Measurements from ENCODE around the gene SMG6.
A peak's percentile ranks its signal among the peaks of the same experiment; 100 is the strongest.

SMG6 gene

GRCh38 chr17:2063261-2064146, 240.1 kb downstream of the SMG6 start:
- FAIRE-seq (no peak), DNase-seq (ENCODE audit: low spot score) (no peak)

GRCh38 chr17:2062571-2063183, 240.9 kb downstream of the SMG6 start:
- peak; percentile 16 for FAIRE-seq
- DNase-seq (ENCODE audit: low spot score): peak; percentile 37

GRCh38 chr17:2061441-2061958, 242.1 kb downstream of the SMG6 start:
- FAIRE-seq (no peak), DNase-seq (ENCODE audit: low spot score) (no peak)

GRCh38 chr17:2060681-2061440, 242.7 kb downstream of the SMG6 start:
- FAIRE-seq (no peak), DNase-seq (ENCODE audit: low spot score) (no peak)

- FAIRE-seq (no peak), DNase-seq (ENCODE audit: low spot score) (no peak)
Measured at GRCh38 chr17:2060385-2060658, 243.3 kb downstream of the SMG6 start.

- no peak for FAIRE-seq
Measured at GRCh38 chr17:2059547-2060384, 243.8 kb downstream of the SMG6 start.

GRCh38 chr17:2058586-2059546, 244.7 kb downstream of the SMG6 start:
- FAIRE-seq (no peak), DNase-seq (ENCODE audit: low spot score) (no peak)

More at GRCh38 chr17:2059547-2060384, 243.8 kb downstream of the SMG6 start:
- no peak for DNase-seq (ENCODE audit: low spot score)

- FAIRE-seq (no peak), DNase-seq (ENCODE audit: low spot score) (no peak)
Measured at GRCh38 chr17:2057760-2058585, 245.6 kb downstream of the SMG6 start.

DNA sequence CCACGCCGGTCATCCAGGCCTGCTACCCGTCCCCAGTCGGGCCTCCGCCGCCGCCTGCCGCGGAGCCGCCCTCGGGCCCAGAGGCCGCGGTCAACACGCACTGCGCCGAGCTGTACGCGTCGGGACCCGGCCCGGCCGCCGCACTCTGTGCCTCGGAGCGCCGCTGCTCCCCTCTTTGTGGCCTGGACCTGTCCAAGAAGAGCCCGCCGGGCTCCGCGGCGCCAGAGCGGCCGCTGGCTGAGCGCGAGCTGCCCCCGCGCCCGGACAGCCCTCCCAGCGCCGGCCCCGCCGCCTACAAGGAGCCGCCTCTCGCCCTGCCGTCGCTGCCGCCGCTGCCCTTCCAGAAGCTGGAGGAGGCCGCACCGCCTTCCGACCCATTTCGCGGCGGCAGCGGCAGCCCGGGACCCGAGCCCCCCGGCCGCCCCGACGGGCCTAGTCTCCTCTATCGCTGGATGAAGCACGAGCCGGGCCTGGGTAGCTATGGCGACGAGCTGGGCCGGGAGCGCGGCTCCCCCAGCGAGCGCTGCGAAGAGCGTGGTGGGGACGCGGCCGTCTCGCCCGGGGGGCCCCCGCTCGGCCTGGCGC, 246.3 kb downstream of the SMG6 start:
- FAIRE-seq (no peak), DNase-seq (ENCODE audit: low spot score) (no peak)

DNA sequence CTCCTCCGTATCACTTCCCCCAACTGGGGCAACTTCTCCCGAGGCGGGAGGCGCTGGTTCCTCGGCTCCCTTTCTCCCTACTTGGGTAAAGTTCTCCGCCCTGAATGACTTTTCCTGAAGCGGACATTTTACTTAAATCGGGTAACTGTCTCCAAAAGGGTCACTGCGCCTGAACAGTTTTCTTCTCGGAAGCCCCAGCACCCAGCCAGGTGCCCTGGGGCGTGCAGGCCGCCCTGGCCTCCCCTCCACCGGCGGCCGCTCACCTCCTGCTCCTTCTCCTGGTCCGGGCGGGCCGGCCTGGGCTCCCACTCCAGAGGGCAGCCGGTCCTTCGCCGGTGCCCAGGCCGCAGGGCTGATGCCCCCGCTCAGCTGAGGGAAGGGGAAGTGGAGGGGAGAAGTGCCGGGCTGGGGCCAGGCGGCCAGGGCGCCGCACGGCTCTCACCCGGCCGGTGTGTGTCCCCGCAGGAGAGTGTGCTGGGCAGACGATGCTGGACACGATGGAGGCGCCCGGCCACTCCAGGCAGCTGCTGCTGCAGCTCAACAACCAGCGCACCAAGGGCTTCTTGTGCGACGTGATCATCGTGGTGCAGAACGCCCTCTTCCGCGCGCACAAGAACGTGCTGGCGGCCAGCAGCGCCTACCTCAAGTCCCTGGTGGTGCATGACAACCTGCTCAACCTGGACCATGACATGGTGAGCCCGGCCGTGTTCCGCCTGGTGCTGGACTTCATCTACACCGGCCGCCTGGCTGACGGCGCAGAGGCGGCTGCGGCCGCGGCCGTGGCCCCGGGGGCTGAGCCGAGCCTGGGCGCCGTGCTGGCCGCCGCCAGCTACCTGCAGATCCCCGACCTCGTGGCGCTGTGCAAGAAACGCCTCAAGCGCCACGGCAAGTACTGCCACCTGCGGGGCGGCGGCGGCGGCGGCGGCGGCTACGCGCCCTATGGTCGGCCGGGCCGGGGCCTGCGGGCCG, 247.1 kb downstream of the SMG6 start:
- DNase-seq (ENCODE audit: low spot score): no peak
- no peak for FAIRE-seq

DNA sequence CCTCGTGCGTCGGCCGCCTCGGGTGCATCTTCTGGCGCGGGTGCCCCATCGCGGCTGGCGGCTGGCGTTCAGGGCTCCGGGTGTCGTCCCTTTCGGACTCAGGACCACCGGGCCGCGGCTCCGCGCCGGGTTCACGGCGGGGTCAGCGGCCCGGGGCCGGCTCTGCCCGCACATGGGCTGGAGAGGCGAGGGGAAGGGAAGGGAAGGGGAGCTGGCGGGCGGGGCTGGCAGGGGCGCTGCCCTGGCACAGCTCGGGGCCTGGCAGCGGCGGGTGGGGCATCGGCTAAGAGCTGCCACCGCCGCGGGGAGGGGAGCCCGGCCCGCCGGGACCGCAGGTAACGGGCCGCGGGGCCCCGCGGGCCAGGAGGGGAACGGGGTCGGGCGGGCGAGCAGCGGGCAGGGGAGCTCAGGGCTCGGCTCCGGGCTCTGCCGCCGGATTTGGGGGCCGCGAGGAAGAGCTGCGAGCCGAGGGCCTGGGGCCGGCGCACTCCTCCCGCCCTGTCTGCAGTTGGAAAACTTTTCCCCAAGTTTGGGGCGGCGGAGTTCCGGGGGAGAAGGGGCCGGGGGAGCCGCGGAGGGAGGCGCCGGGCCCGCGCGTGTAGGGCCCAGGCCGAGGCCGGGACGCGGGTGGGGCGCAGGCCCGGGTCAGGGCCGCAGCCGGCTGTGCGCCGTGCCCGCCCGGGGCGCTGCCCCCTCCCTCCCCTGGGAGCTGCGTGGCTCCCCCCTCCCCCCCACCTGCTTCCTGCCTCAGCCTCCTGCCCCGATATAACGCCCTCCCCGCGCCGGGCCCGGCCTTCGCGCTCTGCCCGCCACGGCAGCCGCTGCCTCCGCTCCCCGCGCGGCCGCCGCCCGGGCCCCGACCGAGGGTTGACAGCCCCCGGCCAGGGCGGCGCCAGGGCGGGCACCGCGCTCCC, 248.0 kb downstream of the SMG6 start:
- no peak for FAIRE-seq

GRCh38 chr17:2054512-2055291, 248.9 kb downstream of the SMG6 start, which contains the start of gene HIC1:
TSS of gene HIC1 (plus strand) at chr17:2055103. CDS start at chr17:2056691, 1,588 bp downstream.
- peak; percentile 36 for DNase-seq (ENCODE audit: low spot score)
- no peak for FAIRE-seq

More for the DNA sequence above, 248.0 kb downstream of the SMG6 start:
- no peak for DNase-seq (ENCODE audit: low spot score)

DNA sequence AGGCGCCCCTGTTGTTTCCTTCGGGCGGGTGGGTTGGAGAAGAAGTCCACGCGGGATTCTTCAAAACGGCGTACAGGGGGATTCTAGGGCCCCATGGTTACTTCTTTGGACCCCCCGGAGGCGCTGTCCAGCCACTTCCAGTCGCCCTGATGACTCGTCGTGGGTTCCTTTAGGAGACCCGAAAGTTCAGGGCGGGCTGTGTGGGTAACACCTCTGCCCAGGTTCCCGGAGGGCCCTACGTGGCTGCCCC, 249.4 kb downstream of the SMG6 start:
- no peak for FAIRE-seq

DNA sequence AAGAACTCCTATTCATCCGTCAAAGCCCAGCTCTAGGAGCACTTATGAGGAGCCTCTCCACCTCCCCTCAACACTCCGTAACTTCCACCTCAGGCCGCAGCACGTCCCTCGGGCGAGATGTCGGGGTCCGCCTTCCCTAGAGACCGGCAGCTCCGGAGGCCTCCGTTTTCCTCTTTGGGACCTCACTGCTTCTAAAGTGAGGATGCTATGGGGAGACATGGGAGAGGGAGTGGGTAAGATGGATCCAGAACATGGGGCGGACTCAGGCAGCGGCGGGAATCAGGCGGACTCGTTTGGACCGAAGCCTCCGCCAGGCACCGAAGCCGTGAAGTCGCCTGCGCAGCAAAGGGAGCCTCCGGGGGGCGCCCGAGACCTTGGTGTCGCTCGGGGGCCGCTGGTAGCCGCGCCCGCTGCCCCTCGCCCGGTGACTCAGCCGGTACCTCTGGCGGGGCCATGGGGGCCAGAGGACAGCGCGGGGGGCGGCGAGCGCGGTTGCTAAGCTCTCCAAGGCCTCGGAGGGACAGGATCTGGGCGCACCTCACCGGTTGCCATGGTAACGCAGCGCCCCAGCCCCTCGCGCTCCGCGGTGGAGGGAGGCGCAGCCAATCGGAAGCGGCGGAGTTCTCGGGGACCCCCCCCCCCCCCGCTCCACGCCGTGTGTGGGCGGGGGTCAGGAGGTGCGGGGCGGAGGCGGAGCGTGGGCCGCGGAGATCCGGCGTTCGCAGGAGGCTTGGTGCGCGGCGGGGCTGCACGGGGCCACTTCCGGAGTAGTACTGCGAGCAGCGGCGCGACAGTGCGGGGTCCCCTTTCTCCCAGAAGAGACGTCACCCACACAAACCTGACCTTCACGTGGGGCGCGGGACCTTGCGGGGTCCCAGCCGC, 250.0 kb downstream of the SMG6 start:
- DNase-seq (ENCODE audit: low spot score): no peak
- no peak for FAIRE-seq

More for the DNA sequence above, 249.4 kb downstream of the SMG6 start:
- DNase-seq (ENCODE audit: low spot score): no peak

Data from RCC 7860 (cell line).